Glutamatergic neuron (in vitro differentiated cells): ENCODE results near the gene C1QTNF12. TPM values are rescaled to one million over a fixed set of nuclear protein-coding genes. Genes with fewer than 3 reads are reported as not detected.

ENCODE experiments used
- DNase-seq: peaks from one replicate; pipeline ENCODE4 v3.0.0; 2022
- H3K27ac Mint-ChIP-seq: one replicate; pipeline ENCODE4 v1.8.0; 2020; ENCODE audit warnings: mild to moderate bottlenecking, mixed read lengths, inconsistent platforms; ENCODE audit not compliant: unreplicated experiment
- H3K27me3 Mint-ChIP-seq: one replicate; pipeline ENCODE4 v1.8.0; 2020; ENCODE audit warnings: mild to moderate bottlenecking, moderate library complexity, mixed read lengths, inconsistent platforms; ENCODE audit not compliant: unreplicated experiment
- H3K36me3 Mint-ChIP-seq: one replicate; pipeline ENCODE4 v1.8.0; 2020; ENCODE audit warnings: mild to moderate bottlenecking, mixed read lengths, inconsistent platforms; ENCODE audit not compliant: unreplicated experiment
- H3K4me1 Mint-ChIP-seq: one replicate; pipeline ENCODE4 v1.8.0; 2020; ENCODE audit warnings: mild to moderate bottlenecking, low read depth, mixed read lengths, inconsistent platforms; ENCODE audit not compliant: unreplicated experiment
- H3K4me3 Mint-ChIP-seq: one replicate; pipeline ENCODE4 v1.8.0; 2020; ENCODE audit warnings: mild to moderate bottlenecking, mixed read lengths, inconsistent platforms; ENCODE audit not compliant: unreplicated experiment
- H3K9me3 Mint-ChIP-seq: one replicate; pipeline ENCODE4 v1.8.0; 2020; ENCODE audit warnings: mild to moderate bottlenecking, moderate library complexity, mixed read lengths, inconsistent platforms; ENCODE audit not compliant: unreplicated experiment
- CTCF ChIP-seq: fragments of 200-600 bp; sonication (generic); IDR thresholded peaks from one replicate; pipeline ENCODE4 v1.5.0; 2021; ENCODE audit not compliant: partially characterized antibody, unreplicated experiment
- total RNA-seq: library from RNA; stranded (reverse); fragmentation: NEBNext Ultra II Directional; extraction: Animal tissue kit (Norgen Biotek cat#: 25700); gene quantifications from one replicate; pipeline ENCODE4 v1.2.1, GENCODE V29; 2021; ENCODE audit not compliant: unreplicated experiment

The C1QTNF12 gene
- total RNA-seq, 1 donor from 2014 or later = 9.1 TPM

GRCh38 chr1:1245817-1246576 is 525 bp downstream of the C1QTNF12 start:
- Mint-ChIP-seq H3K27me3 (no peaks in the 10 kb centered on the region), H3K4me3 (no peak overlapping the region)
- TF ChIP-seq CTCF = no peak

GRCh38 chr1:1245178-1245816 is 1.2 kb downstream of the C1QTNF12 start:
- TF ChIP-seq CTCF = no peak
- H3K4me3 Mint-ChIP-seq = no peak overlapping the region
- no peak overlapping the region for H3K27ac Mint-ChIP-seq
- H3K36me3 Mint-ChIP-seq = no peaks in the 10 kb centered on the region
- H3K4me1 Mint-ChIP-seq = no peaks in the 10 kb centered on the region
- H3K27me3 Mint-ChIP-seq = no peaks in the 10 kb centered on the region
- DNase-seq = no peak
- peaks cover 2% of the 10 kb centered on the region for H3K9me3 Mint-ChIP-seq

More at GRCh38 chr1:1245817-1246576, 525 bp downstream of the C1QTNF12 start:
- Mint-ChIP-seq H3K4me1 (no peaks in the 10 kb centered on the region), H3K36me3 (no peaks in the 10 kb centered on the region), H3K27ac (no peak overlapping the region), H3K9me3 (peaks cover 2% of the 10 kb centered on the region)
- no peak for DNase-seq

- DNase-seq = no peak
- TF ChIP-seq CTCF = no peak
- Mint-ChIP-seq H3K27ac (no peak overlapping the region), H3K36me3 (no peaks in the 10 kb centered on the region), H3K4me3 (no peak overlapping the region), H3K27me3 (no peaks in the 10 kb centered on the region), H3K4me1 (no peaks in the 10 kb centered on the region), H3K9me3 (no peaks in the 10 kb centered on the region)
Measured at GRCh38 chr1:1244192-1244811, 2.2 kb downstream of the C1QTNF12 start.

- no peaks in the 10 kb centered on the region for H3K9me3 Mint-ChIP-seq
- H3K4me1 Mint-ChIP-seq = no peaks in the 10 kb centered on the region
- no peaks in the 10 kb centered on the region for H3K27me3 Mint-ChIP-seq
- no peak for TF ChIP-seq CTCF
- no peaks in the 10 kb centered on the region for H3K36me3 Mint-ChIP-seq
- peak; percentile 56 for DNase-seq
- no peak overlapping the region for H3K27ac Mint-ChIP-seq
- no peak overlapping the region for H3K4me3 Mint-ChIP-seq
Measured at GRCh38 chr1:1243807-1244191, 2.7 kb downstream of the C1QTNF12 start.

- H3K27ac Mint-ChIP-seq = no peak overlapping the region
Measured at GRCh38 chr1:1243266-1243660, 3.3 kb downstream of the C1QTNF12 start.

More at GRCh38 chr1:1243266-1243660, 3.3 kb downstream of the C1QTNF12 start:
- no peaks in the 10 kb centered on the region for H3K36me3 Mint-ChIP-seq
- TF ChIP-seq CTCF = no peak
- H3K4me3 Mint-ChIP-seq = no peak overlapping the region
- H3K27me3 Mint-ChIP-seq = no peaks in the 10 kb centered on the region
- no peaks in the 10 kb centered on the region for H3K4me1 Mint-ChIP-seq
- no peaks in the 10 kb centered on the region for H3K9me3 Mint-ChIP-seq
- DNase-seq = no peak
